Colonic mucosa (tissue), 4 donors: ENCODE data around the gene NT5C1A. TPM values are rescaled to one million over a fixed set of nuclear protein-coding genes. Genes with fewer than 3 reads are reported as not detected.

ENCODE experiments used
- DNase-seq: peaks from one replicate; pipeline ENCODE4 v3.0.0-alpha.2; 2020
- H3K27ac ChIP-seq: fragments of 200-600 bp; one replicate; pipeline ENCODE4 v1.8.0; 2021
- H3K27me3 ChIP-seq: fragments of 200-600 bp; one replicate; pipeline ENCODE4 v1.8.0; 2021
- H3K36me3 ChIP-seq: fragments of 200-600 bp; one replicate; pipeline ENCODE4 v1.8.0; 2021
- H3K4me1 ChIP-seq: fragments of 200-600 bp; one replicate; pipeline ENCODE4 v1.8.0; 2021; ENCODE audit warnings: mild to moderate bottlenecking
- H3K4me3 ChIP-seq: fragments of 200-600 bp; one replicate; pipeline ENCODE4 v1.8.0; 2021
- H3K9ac ChIP-seq, 2 donors: one replicate each; pipeline ENCODE4 v1.7.0; 2013; ENCODE audit warnings: control low read depth in 2 of 2, low read depth in 2 of 2, low read length in 2 of 2
- H3K9me3 ChIP-seq: fragments of 200-600 bp; one replicate; pipeline ENCODE4 v1.8.0; 2021
- CTCF ChIP-seq: fragments of 200-600 bp; IDR thresholded peaks from one replicate; pipeline ENCODE4 v1.8.0; 2022; ENCODE audit warnings: antibody characterized with exemption, mild to moderate bottlenecking
- intact Hi-C: fragments of 100-400 bp; cut with DNase I; formaldehyde crosslinking; loops from one replicate; pipeline ENCODE4 v1.14.1; 2022
- total RNA-seq, 2 donors: library from RNA; stranded (reverse); fragmentation: NEBNext Ultra II Directional in 1 of 2; extraction: Animal tissue kit (Norgen Biotek cat#: 25700) in 1 of 2; gene quantifications; one replicate each; pipeline ENCODE4 v1.2.1, GENCODE V29; 2021
- donor health status: healthy.
- donor health status: DM: no; HTN: no; CAD: no.
- donor health status: DM: no; HTN: no; CAD: no.

NT5C1A gene
- not detected for total RNA-seq

DNA sequence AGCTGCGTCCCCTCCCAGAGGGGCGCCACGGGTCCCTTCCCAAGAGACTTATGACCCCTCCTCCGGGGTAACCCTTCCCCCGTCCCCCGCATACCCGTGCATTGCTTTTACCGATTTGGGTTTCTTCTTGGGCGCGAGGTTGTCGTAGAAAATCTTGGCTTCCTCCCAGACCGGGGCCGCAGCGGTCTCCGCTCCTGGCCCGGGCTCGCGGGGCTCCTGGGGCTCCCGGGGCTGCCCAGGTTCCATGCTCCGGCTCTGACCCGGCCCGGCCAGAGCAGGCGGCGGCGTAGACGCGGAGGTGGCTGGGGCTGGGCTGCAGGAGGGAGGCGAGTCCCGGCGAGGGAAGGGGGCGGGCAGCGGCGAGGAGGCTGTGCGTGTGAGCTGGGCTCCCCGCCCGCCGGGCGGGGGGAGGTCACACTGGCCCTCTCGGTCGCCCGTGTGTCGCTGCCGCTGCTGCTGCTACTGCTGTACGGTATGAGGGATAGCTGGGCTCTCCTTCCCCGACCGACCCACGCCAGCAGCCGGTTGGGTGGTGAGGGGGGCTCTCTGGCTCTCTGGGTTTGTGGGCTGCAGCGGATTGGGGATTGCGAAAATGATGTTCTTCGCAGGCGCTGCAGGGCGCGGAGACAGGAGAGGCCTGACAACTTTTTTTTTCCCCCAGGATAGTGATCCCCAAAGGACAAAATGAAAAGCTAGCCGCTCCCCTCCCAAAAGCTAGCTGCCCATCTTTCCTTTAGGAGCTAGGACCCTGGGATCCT is at the start of gene NT5C1A:
TSS of gene NT5C1A (minus strand) at position 315 of the 758 bp plus-strand sequence. CDS start at position 246, 69 bp downstream.
- no peaks in the 10 kb centered on the region for H3K4me1 ChIP-seq
- no peak within 1 kb of the TSS for H3K27ac ChIP-seq
- TF ChIP-seq CTCF: no peak
- no peaks in the 10 kb centered on the region for H3K36me3 ChIP-seq
- DNase-seq: no peak
- H3K9me3 ChIP-seq: no peaks in the 10 kb centered on the region
- peak within 1 kb of the TSS in 1 of 2 donors; percentile 43 for H3K9ac ChIP-seq
- H3K4me3 ChIP-seq: peak within 1 kb of the TSS; percentile 23
- intact Hi-C loops: no loop called here
- H3K27me3 ChIP-seq: peaks cover 23% of the 10 kb centered on the region

- H3K36me3 ChIP-seq: no peaks in the 10 kb centered on the region
- peaks cover 5% of the 10 kb centered on the region for H3K27me3 ChIP-seq
- TF ChIP-seq CTCF: no peak
- H3K27ac ChIP-seq: no peak overlapping the region
- intact Hi-C loops: loop anchor here (5.0 kb wide), 1 partner anchor 114 kb away; no protein-coding TSS in a partner anchor
- no peaks in the 10 kb centered on the region for H3K4me1 ChIP-seq
- DNase-seq: no peak
- H3K9me3 ChIP-seq: no peaks in the 10 kb centered on the region
- no peak overlapping the region for H3K4me3 ChIP-seq
- no peak overlapping the region for H3K9ac ChIP-seq
These were observed 49.8 kb upstream of the NT5C1A start for GRCh38 chr1:39721664-39722063.

DNA sequence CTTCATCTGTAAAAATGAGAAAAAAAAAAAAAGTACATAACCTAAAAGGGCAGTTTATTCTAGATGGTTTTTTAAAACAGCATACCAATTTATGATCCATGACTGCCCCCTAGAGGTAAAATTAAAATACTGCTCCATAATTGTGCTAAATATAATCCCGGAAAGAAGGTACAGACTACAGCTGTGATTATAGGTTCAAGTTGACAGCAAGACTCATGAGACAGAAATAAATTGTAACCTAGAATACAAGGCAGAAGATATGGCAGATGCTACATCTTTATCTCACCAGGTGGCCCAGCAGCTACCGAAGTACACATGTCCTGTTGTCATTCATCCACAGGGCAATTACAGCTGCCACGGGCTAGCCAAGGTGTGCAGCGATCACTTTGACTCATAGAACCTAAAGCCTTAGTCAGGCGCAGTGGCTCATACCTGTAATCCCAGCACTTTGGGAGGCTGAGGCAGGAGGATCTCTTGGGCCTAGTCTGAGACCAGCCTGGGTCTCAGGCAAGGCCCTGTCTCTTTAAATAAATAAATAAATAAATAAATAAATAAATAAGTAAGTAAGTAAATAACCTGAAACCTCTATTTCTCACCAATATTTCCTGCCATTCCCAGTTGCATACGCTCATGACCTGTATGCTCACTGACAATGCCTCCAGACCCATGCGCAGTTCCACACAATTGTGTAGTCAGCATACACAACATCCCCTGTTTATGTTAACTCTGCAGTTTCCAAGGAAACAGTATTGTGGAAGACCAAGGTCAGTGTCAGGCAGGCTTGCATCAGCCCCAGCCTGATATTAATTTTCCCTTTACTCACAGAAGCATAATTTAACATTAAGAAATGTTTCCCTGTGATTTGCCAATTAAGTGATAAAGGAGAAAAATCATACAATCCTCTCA is 48.4 kb upstream of the NT5C1A start:
- Histone ChIP-seq H3K27ac (no peak overlapping the region), H3K27me3 (peaks cover 4% of the 10 kb centered on the region), H3K9me3 (no peaks in the 10 kb centered on the region), H3K4me1 (no peaks in the 10 kb centered on the region), H3K4me3 (no peak overlapping the region), H3K36me3 (no peaks in the 10 kb centered on the region), H3K9ac (no peak overlapping the region)
- intact Hi-C loops: loop anchor here (5.0 kb wide), 1 partner anchor 113 kb away; no protein-coding TSS in a partner anchor
- TF ChIP-seq CTCF: peak; percentile 67
- DNase-seq: no peak

DNA sequence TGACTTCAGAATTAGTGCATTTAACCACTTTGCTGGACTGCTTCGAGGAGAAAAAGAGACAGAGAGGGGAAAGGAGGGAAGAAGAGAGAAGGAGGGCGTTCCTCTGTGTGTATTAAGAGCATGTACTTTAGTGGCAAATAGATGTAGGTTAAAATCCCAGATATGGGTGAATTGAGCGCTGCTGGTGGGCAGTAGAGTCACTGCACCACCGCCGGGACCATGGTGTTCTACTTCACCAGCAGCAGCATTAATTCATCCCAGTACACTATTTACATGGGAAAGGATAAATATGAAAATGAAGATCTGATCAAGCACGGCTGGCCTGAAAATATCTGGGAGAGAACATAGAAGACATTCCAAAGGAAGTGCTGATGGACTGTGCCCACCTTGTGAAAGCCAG is 45.9 kb upstream of the NT5C1A start:
- H3K4me1 ChIP-seq: no peaks in the 10 kb centered on the region
- H3K27me3 ChIP-seq: peaks cover 4% of the 10 kb centered on the region
- TF ChIP-seq CTCF: no peak
- H3K4me3 ChIP-seq: no peak overlapping the region
- no peak overlapping the region for H3K9ac ChIP-seq
- no peak for DNase-seq
- no peak overlapping the region for H3K27ac ChIP-seq
- H3K36me3 ChIP-seq: no peaks in the 10 kb centered on the region
- H3K9me3 ChIP-seq: no peaks in the 10 kb centered on the region
- intact Hi-C loops: loop anchor here (10.0 kb wide), 1 partner anchor 623 kb away; no protein-coding TSS in a partner anchor

DNA sequence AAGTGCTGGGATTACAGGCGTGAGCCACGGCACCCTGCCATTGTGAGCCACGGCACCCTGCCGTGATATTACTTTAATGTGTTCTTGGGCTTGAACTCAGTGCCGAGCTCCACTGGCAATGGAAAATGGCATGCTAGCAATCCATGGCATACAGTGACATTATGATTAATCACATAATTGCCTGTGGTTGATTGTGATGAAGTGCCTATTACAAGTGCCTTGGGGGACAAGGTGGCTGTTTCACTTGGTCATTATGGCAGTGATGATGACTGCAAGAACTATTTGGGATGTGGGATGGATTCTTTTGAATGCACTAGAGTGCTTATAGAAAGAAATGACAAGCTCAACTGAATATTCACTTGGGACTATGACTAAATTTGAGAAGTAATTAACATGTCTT is 41.6 kb upstream of the NT5C1A start:
- H3K36me3 ChIP-seq: no peaks in the 10 kb centered on the region
- H3K4me1 ChIP-seq: no peaks in the 10 kb centered on the region
- H3K9ac ChIP-seq: no peak overlapping the region
- TF ChIP-seq CTCF: no peak
- H3K27ac ChIP-seq: no peak overlapping the region
- peaks cover 4% of the 10 kb centered on the region for H3K27me3 ChIP-seq
- no peak overlapping the region for H3K4me3 ChIP-seq
- DNase-seq: no peak
- intact Hi-C loops: loop anchor here (10.0 kb wide), 1 partner anchor 619 kb away; no protein-coding TSS in a partner anchor
- H3K9me3 ChIP-seq: no peaks in the 10 kb centered on the region
